CD4-positive, alpha-beta T cell treated with Interleukin-4 for 1 hour (primary cell): ENCODE measurements around the gene RAB7A.
"Not testable (repeated sequence)": the region's sequence is repeated elsewhere in the genome, so short reads cannot be mapped to it uniquely, and the experiment has no call there.

ENCODE experiments used
- DNase-seq, 2 donors: peaks; one replicate each; pipeline ENCODE4 v3.0.0-alpha.2; 2020 to 2022

Gene RAB7A

DNA sequence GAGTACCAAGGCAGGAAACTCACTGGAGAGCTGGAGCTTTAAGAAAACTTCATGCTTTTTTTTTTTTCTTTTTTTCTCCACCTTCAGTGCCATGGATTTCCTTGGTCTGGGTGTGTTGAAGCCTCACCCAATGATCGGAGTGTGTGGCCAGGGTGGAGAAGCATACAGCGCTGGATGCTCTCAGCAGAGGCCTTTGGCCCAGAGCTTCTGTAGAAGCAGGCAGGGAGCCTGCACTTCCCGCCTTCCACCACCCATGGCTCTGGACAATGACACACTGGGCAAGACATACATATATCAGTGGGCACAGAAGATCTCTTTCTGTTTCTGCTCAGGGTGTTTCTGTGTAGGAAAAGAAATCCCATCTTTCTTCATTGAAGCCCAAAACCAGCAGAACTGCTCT is 97.6 kb downstream of the RAB7A start:
- DNase-seq: no peak

DNA sequence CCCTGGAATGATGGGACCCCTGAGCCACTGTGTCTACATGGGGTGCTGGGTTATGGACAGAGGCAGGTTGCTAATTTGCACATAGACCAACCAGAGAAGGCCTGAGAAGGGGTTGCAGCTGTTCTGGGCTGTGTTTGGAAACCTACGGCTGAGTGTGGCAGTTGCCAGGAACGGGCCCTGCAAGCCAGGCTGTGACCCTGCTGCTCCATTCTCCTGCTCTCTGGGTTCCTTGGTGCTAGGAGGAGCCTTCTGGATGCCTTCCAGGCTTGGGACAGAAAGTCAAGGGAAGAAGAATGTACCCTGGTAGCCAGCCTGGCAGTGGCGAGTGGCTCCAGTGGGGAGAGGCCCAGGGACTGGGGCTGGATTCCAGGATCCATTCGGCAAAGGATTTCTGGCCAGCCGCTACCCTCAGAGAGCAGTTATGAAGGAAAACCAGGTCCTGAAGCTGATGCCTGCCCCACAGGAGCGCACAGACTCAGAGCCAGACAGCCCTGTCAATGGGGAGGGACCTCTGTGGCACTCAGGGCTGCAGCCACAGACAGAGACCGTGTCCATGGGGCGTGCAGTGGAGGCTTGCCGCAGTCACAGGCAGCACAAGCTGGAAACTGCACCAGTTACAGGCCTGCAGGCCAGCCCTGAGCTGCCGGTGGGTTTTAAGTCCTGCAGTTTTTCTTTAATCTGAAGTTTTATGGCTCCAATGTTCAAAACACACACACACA is 98.3 kb downstream of the RAB7A start:
- no peak for DNase-seq

DNA sequence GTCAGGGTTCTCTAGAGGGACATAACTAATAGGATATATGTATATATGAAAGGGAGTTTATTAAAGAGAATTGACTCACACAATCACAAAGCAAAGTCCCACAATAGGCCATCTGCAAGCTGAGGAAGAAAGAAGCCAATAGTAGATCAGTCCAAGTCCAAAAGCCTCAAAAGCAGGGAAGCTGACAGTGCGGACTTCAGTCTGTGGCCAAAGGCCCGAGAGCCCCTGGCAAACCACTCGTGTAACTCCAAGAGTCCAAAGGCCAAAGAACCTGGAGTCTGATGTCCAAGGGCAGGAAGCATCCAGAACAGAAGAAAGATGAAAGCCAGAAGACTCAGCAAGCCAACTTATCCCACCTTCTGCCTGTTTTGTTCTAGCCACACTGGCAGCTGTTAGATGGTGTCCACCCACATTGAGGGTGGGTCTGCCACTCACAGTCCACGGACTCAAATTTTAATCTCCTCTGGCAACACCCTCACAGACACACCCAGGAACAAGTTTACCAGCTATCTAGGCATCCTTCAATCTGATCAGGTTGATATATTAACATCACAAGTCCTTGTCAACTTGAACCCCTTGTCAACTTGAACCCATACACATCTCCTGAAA is 99.2 kb downstream of the RAB7A start:
- DNase-seq: no peak

DNA sequence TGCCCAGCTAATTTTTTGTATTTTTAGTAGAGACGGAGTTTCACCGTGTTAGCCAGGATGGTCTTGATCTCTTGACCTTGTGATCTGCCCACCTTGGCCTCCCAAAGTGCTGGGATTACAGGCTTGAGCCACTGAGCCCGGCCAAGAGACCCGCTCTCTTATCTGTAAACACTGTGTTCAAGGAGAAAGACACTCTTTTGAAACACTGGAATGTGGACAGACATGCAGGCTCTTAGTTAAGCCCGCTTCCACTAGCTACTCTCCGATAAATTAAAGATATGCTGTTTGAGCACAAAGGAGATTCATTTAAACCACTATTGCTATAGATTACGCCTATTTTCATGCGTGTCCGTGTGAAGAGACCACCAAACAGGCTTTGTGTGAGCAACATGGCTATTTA is 103.1 kb downstream of the RAB7A start:
- DNase-seq: not testable (repeated sequence)

DNA sequence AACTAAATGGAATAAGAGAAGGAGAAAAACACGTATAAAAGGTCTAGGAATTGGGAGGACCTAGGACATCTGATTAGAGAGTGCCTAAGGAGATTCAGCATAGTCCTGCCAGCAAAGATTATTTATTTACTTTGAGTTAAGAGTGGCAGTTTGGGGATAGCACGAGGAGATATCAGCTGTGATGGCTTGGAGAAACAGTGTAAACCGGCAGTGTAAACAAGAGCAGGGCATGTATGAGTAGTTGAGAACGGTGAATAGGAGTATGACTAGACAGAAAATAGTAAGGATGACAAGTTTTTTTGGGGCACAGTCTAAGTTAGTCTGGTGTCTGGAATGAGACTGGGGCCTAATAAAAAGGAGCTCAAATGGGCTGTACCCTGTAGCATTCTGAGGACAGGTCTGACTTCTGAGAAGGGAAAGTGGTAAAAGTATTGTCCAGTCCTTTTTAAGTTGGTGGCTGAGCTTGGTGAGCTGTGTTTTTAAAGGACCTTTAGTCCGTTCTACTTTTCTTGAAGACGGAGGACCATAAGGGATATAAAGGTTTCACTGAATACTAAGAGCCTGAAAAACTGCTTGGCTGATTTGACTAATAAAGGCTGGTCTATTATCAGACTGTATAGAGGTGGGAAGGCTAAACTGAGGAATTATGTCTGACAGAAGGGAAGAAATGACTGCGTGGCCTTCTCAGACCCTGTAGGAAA is 104.1 kb downstream of the RAB7A start:
- not testable (repeated sequence) for DNase-seq

DNA sequence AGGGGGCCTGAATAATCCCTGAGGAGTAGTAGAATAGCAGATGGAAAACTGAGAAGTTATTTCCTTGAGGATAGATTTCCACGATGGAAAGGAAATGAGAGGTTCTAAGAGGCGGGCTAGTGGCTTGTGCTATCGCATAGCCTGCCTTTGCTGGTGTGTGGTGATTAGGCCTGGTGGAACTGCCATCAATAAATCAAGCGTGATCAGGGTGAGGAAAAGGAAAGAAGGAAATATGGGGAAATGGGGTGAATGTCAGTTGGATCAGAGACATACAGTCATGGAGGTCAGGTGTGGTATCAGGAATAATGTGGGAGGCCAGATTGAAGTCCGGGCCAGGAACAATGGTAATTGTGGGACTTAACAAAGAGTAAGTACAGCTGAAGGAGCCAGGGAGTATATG is 104.8 kb downstream of the RAB7A start:
- not testable (repeated sequence) for DNase-seq

DNA sequence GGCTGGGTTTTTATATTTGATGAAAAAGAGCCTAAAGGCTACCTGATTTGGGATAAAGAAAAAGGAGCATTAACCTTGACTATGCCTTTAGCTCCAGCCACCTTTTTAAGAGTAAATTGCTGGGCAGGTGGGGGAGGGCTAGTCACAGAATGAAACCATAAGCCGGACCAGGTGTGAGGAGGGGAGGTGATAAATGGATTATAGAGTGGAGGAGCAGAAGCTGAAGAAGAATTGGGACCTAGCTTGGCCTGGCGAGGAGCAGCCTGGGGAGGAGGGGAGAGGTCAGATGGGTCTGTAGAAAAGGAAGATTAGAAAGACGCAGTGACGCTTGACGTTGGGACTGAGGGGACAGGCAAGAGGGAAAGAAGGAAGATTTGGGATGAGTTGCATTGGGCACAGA is 107.0 kb downstream of the RAB7A start:
- not testable (repeated sequence) for DNase-seq

DNA sequence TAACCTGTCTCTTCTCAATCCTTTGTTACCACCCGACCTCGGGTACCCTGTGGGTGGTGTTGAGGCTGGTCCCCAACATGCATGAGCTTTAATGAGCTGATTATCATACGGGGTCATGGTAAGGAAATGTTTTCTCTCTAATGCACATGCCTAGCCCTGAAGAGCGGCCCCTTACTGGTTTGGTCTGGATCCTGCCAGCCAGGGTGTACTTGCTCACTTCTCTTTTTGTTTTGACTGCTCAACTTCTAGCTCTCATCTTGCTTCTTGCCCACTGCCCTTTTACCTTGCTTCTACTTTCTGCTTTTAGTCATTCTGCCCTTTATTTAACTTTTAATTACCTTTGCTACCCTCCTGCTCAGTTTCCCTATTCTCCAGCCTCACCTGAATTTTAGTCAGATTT is 109.1 kb downstream of the RAB7A start:
- no peak for DNase-seq

DNA sequence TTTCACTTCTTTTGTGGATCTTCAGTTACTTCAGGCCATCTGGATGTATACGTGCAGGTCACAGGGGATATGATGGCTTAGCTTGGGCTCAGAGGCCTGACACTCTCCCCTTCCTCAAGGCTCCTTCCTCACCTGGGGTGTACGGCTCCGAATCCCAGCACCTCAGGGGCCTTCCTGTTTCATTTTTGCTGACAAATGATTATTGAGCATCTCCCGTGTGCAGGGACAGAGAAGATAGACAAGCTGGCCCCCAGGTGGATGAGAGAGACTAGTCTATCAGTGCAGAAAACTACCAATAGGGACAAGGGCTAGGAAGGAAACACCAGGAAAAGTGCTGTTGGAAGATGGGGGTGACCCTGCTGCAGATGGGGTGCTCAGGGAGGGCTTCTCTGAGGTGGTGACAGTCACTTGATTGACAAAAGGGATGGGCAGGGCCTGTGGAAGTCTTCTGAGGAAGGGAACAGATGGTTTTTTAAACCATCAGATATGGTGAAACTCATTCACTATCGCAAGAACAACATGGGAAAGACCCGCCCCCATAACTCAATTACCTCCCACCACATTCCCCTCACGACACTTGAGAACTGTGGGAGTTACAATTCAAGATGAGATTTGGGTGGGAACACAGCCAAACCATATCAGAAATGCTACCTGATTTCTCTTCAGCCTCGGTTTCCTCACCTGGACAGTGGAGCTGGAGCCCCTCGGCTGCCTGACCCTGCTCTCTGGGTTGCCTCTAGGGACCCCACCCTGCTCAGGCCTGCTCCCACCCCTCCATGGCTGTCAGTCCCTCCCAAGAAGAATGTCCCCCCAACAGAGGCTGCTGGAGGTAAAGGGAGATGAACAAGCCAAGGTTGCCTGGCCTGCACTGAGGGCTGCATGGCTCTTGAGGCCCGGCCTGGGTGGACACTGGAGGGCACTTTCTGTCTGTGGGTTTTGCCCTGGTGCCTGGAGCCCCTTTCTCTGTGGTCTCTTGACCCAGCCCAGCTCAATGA is 116.2 kb downstream of the RAB7A start:
- no peak for DNase-seq

DNA sequence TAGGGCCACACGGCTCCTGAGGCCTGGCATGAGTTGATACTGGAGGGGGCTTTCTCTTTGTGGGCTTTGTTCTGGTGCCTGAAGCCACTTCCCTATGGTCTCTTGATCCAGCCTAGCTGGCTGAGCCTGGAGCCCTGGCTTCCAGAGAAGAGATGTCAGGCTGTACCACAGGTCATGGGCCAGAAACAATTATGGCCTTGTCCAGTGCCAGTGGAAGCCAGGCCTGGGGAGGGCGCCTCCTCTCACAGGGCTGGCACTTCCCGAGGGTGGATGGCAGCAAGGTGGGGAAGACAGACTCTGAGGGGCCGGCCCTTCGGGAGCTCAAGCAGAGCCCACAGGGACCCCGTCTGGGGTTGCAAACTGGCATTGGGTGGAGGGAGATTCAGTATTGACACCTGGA is 118.5 kb downstream of the RAB7A start:
- no peak for DNase-seq

DNA sequence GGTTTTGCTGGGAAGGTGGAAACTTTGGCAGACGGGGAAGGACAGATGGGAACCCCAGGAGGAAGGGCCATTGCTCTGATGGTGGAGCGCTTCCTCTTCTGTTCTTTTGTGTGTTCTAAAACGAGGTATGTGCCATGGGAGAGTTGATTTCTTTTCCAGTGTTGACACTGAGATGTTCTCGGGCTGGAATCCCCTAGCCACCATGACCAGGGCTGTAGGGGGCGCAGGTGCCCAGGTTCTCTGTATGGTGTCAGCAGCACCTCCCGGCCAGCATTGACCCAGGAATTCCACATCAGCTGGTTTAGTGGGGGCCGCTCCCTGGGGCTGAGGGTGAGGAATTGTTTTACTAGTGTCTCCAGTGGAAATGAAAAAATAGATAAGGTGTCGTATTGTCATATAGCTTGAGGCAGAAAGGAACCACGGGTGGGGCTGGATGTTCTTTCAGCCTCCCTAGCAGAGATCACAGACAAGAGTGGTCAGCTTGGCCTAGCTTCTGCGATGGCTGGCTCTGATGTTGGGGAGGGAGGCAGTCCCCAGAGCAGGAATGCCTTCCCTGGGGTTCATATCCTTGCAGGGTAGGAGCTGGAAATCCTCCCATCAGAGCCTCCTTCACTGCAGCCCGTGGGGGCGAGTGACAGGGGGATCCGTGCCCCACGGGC is 119.3 kb downstream of the RAB7A start:
- no peak for DNase-seq

DNA sequence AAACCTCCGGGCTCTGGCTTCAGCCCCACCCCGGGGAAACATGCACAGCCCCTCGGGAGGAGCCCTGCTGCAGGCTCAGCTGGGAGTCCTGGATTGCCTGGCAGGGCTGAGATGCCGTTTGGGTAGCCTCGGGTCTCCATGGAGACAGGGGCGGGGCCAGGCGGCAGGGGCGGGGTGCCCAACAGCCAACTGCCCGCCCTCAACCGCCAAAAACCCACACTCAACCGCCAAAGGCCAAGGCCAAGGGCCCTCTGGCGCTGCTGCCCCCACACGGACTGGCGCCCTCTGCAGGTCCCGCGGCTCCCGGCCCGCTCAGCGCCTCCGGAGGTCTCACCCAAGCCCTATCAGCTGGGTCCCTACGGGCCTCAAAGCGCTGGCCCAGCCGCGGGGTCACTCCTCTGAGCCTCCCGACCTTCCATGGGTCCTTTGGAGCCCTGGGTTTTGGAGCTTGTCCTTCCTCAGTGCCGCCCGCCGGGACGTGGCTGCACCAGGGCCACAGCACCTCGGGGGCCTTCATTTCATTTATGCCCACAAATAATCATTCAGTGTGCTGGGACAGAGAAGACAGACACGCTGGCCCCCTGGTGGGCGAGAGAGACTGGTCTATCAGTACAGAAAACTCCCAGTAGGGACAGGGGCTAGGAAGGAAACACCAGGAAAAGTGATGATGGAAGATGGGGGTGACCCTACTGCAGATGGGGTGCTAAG is 119.9 kb downstream of the RAB7A start:
- DNase-seq: peak; percentile 86 to 88

DNA sequence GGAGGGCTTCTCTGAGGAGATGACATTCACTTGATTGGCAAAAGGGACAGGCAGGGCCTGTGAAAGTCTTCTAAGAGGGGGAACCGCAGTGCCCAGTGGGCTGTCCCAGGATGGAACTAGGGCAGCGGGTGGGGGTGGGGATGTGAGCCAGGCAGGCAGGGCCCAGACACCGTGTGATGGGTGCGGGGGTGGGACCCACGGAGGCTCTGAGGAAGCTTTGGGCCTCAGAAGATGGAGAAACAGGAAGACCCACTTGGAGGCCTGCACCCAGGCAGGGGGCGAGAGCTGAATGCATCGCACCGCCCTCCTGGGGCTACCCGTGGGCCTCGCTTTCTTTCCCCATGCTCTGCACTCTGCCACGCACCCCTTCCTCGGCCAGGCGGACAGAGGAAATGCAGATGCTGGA is 120.5 kb downstream of the RAB7A start:
- no peak for DNase-seq

DNA sequence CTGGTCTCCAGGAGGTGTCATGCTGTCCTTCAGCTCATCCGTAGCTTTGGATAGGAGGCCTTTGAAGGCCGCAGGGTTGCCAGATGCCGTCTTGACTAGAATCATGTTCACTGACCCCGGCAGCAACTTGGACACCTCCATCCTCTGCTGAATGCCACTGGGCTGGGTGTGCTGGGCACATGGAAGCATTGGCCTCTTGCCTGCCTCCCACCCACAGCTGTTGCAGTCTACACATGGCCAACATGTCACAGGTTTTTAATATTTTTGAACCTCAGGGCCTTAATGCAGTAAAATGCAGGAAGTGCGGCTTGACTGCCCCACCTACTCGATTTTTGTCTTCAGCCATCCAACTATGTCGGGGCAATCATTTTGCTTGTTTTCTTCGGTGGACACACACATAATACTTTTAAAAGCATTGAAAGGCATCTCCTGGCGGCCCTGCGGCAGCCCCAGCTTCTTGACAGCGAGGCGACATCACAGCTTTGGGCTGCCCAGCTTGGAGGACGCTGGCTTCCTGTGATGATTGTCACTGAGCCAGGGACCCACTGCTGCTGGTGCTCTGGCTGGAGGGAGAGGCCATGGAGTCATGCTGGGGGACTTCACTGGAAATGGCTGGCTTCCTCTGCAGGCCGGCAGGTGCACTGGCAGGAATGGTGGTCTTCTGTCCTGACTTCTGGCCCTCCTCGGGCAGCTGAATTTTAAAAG is 121.8 kb downstream of the RAB7A start:
- no peak for DNase-seq

DNA sequence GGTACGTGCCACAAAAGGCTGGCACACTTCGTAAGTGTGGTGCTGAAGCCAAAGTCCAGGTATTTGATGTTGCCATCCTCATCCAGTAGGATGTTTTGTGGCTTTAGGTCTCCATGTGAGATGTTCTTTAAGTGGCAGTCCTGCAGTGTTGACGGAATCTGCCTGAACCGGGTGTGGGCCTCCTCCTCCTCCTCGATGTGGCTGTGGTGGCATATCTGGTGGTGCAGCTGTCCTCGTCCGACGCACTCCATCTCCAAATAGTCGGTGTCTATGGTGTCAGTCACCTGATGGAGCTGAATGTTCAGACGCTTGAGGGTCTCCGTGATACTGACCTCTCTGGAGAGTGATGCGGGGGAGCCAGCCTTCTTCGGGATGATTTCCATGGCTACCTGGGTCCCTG is 123.0 kb downstream of the RAB7A start:
- no peak for DNase-seq

DNA sequence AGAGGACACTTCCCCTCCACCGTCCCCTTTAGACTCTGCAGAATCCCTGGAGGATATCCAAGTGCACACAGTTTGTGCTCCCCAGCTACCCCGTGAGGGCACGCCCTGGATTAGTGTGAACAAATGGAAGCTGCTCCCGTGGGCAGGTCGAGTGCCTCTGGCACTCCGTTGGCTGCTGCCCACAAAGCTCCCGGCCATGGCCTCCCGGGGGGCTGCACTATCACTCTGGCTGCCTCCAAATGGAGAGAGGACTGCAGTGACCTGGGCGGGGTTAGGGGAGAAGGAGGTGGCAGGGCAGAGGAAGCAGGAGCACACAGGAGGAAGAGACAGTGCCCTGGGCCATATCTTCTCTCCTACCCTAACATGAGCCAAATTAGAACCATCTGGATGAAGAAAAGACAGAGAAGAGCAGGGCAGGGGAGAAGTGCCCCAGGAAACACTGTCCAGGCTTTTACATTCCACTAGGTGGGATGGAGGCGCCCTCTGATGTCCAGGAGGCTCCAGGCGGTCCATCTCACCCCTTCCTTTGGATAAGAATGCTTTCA is 124.0 kb downstream of the RAB7A start:
- DNase-seq: no peak

DNA sequence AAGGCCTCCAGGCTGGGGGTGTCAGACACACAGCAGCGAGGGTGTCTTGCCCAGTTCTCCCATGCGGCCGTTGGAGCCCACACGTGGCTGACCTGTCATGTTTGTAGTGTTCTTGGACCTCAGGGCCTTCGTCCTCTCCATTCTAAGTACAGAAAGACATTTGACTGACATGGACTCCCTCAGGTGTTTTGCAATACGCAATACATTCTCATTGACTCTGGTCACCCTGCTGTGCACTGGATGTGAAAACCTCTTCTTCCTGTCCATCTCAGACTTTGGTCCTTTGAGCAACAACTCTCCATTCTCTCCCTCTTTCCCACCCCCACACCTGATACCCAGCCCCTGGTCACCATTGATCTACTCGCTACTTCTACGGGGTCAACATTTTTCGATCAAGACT is 124.6 kb downstream of the RAB7A start:
- no peak for DNase-seq

DNA sequence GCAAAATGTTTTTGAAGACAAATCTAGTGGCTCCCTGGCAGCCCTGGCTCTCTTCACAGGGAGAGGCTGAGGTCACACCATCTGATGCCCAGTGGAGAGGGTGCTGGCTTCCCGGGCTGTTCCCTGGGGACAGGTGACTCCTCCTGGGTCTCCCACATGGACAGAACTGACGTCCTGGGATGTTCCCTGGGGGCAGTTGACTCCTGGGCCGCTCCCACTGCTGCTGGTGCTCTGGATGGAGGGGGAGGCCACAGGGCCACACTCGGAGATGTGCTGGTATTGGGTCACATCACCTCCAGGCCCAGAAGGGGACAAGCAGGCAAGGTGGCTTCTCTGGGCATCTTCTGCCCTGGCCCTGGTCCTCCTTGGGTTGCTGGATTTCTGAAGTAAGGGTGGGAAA is 125.6 kb downstream of the RAB7A start:
- DNase-seq: no peak

DNA sequence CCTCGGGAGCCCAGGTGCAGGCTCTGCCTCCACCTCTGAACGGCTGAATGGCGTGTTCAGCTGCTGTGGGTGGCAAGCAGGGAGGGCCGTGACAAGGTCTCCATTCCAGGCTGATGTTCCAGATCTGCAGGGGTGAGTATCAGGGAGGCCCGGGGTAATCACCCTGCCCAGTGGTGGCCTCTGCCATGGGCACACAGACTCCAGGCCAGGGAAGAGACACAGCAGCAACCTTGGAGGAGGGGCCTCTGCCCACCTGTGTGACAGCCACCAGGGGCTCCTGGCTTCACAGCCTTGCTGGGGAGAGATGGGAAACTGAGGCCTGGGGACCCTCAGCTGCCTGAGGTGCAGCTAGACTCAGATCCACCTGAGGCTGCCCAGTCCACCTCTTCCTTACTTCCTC is 127.8 kb downstream of the RAB7A start:
- DNase-seq: no peak

DNA sequence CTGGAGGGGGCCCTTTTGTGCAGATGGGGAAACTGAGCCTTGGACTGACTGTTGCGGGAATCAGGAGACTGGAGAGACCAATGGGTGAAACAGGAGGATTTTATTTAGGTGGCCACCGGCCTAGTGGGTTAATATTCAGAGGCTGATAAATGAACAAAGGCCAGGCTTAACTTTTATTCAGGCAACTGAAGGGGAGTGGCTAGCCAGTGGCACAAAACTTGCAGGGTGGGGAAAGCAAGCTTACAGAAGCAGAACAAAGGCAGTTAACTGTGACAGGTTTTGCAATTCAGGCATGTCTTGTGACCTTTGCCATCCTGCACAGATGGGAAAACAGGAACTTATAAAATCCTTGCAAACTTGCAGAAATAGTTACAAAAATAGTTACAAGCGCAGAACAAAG is 128.5 kb downstream of the RAB7A start:
- peak in 1 of 2 donors; percentile 46 for DNase-seq

DNA sequence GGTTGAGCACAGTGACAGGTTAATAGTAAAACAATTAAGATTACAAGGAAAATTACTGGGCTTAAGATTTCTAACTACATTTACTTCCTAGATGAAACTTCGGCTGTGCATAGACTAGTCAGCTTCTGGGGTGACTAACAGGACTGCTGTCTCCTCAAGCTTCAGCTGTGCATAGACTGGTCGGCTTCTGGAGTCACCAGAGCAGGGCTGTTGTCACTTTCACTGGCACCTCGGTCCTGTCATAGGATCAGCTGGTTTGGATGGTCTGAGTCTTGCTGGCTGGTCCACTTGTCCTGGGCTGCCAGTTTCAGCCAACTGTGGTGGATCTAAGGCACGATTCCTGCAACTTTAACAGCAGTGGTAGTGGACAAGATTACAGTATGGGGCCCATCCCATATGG is 129.6 kb downstream of the RAB7A start:
- DNase-seq: no peak
